ENCODE measurements around the gene RERE.

RERE gene

DNA sequence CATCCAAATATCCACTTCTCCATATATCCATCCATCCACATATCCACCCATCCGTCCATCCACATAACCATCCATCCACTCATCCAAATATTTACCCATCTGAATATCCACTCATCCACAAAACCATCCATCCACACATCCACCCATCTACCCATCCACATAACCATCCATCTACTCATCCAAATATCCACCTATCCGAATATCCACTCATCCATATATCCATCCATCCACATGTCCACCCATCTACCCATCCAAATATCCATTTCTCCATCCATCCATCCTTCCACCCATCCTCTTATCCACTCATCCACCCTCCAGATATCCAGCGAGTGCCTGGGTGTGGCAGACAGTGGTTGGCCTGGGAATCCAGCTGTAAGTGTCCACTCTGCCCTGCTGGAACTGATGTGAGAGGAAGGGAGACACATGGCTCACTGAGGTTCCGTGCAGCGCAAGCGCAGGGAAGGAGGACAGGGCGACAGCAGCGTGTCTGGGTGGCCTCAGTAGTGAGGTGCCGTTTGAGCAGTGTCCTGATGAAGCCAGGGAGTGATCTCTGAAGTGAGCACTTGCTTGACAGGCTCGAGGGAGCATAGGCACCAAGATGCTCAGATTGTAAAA, 472.4 kb downstream of the RERE start:
- Histone ChIP-seq H3K18ac (ENCODE audit: low read length) (peak overlapping the region; percentile 73), H3K36me3 (replicated peaks in 1 of 2; ENCODE audit: control insufficient read depth in 2 of 2, insufficient read depth in 2 of 2, low read length in 2 of 2) (no peaks in the 10 kb centered on the region), H2BK5ac (ENCODE audit: low read length) (no peak overlapping the region), H3K79me1 (ENCODE audit: low read depth, low read length) (peaks cover 3% of the 10 kb centered on the region), H3K4me1 (ENCODE audit: control insufficient read depth in 2 of 2, insufficient read depth in 1 of 2, low read depth in 1 of 2, low read length in 2 of 2) (peaks cover 0 to 6% of the 10 kb centered on the region in 2 donors), H2BK15ac (ENCODE audit: low read length) (peak overlapping the region; percentile 23), H2AFZ (ENCODE audit: low read length) (no peak overlapping the region), H4K91ac (ENCODE audit: low read depth, low read length, poor library complexity) (no peak overlapping the region), H3K14ac (ENCODE audit: low read length) (peak overlapping the region; percentile 94), H3K4me2 (ENCODE audit: insufficient read depth, low read length, poor library complexity, severe bottlenecking) (no peak overlapping the region), H2AK5ac (ENCODE audit: low read depth, low read length) (no peak overlapping the region), H3K9ac (ENCODE audit: low read depth, low read length, poor library complexity) (no peak overlapping the region), H3K4ac (ENCODE audit: low read length) (no peak overlapping the region), H2BK12ac (ENCODE audit: low read length) (no peak overlapping the region), H4K8ac (ENCODE audit: low read depth, low read length) (no peak overlapping the region), H2BK120ac (ENCODE audit: low read depth, low read length) (no peak overlapping the region), H3K9me3 (replicated peaks in 1 of 2; ENCODE audit: control insufficient read depth in 2 of 2, insufficient read depth in 1 of 2, low read depth in 1 of 2, low read length in 2 of 2) (peaks cover 0 to 1% of the 10 kb centered on the region in 2 donors), H3K27me3 (ENCODE audit: control insufficient read depth in 3 of 3, insufficient read depth in 3 of 3, low read depth in 1 of 3, low read length in 3 of 3) (no peaks in the 10 kb centered on the region), H3K4me3 (ENCODE audit: low read length in 2 of 2) (peak overlapping the region in 1 of 2 donors; percentile 35), H3K27ac (replicated peaks; ENCODE audit: low read length) (no peak overlapping the region), H3K23ac (ENCODE audit: low read depth, low read length, poor library complexity) (no peak overlapping the region)
- no peak for DNase-seq (ENCODE audit: low spot score)
- 98% methylated on average over 2 of the region's 10 CpGs; no CpG with 5 or more reads in 1 of the 2 donors for WGBS, 2 donors (ENCODE audit: extremely low coverage in 2 of 2, insufficient read length in 2 of 2, insufficient replicate concordance in 1 of 2)

GRCh38 chr1:8343464-8344001, 473.9 kb downstream of the RERE start:
- Histone ChIP-seq H3K14ac (ENCODE audit: low read length) (no peak overlapping the region), H3K9me3 (replicated peaks in 1 of 2; ENCODE audit: control insufficient read depth in 2 of 2, insufficient read depth in 1 of 2, low read depth in 1 of 2, low read length in 2 of 2) (peaks cover 0 to 1% of the 10 kb centered on the region in 2 donors), H3K36me3 (replicated peaks in 1 of 2; ENCODE audit: control insufficient read depth in 2 of 2, insufficient read depth in 2 of 2, low read length in 2 of 2) (no peaks in the 10 kb centered on the region), H3K9ac (ENCODE audit: low read depth, low read length, poor library complexity) (no peak overlapping the region), H3K27ac (replicated peaks; ENCODE audit: low read length) (no peak overlapping the region), H3K79me1 (ENCODE audit: low read depth, low read length) (no peaks in the 10 kb centered on the region), H3K23ac (ENCODE audit: low read depth, low read length, poor library complexity) (peak overlapping the region; percentile 52), H3K4me2 (ENCODE audit: insufficient read depth, low read length, poor library complexity, severe bottlenecking) (no peak overlapping the region), H2BK5ac (ENCODE audit: low read length) (no peak overlapping the region), H4K8ac (ENCODE audit: low read depth, low read length) (no peak overlapping the region), H3K18ac (ENCODE audit: low read length) (peak overlapping the region; percentile 52), H3K4ac (ENCODE audit: low read length) (no peak overlapping the region), H3K27me3 (ENCODE audit: control insufficient read depth in 3 of 3, insufficient read depth in 3 of 3, low read depth in 1 of 3, low read length in 3 of 3) (no peaks in the 10 kb centered on the region), H2AK5ac (ENCODE audit: low read depth, low read length) (peak overlapping the region; percentile 53), H3K4me1 (ENCODE audit: control insufficient read depth in 2 of 2, insufficient read depth in 1 of 2, low read depth in 1 of 2, low read length in 2 of 2) (peaks cover 0 to 3% of the 10 kb centered on the region in 2 donors), H2BK15ac (ENCODE audit: low read length) (peak overlapping the region; percentile 55), H4K91ac (ENCODE audit: low read depth, low read length, poor library complexity) (no peak overlapping the region), H2BK120ac (ENCODE audit: low read depth, low read length) (no peak overlapping the region), H3K4me3 (ENCODE audit: low read length in 2 of 2) (peak overlapping the region in 1 of 2 donors; percentile 25), H2BK12ac (ENCODE audit: low read length) (peak overlapping the region; percentile 34), H2AFZ (ENCODE audit: low read length) (peak overlapping the region; percentile 67)
- DNase-seq (ENCODE audit: low spot score): no peak
- WGBS, 2 donors (ENCODE audit: extremely low coverage in 2 of 2, insufficient read length in 2 of 2, insufficient replicate concordance in 1 of 2): no CpG with 5 or more reads among the region's 32 CpGs

DNA sequence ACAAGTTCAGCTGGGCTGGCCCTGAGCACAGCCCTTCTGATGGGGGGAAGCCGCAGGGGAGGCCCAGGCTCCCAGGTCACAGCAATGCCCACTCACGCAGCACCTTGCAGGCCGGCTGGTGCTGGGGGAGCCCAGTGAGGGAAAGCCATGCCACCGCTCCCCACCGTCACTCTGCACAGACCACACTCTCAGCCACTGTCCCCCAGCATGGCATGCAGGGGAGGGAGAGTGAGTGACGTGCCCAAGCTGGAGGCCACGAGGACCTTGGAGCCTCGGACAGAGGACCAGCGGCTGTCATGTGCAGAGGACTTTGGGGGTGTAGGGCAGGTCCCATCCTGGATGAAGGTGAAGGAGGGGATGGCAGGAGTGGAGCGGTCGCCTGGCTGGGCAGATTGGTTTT, 474.4 kb downstream of the RERE start:
- Histone ChIP-seq H3K4me1 (ENCODE audit: control insufficient read depth in 2 of 2, insufficient read depth in 1 of 2, low read depth in 1 of 2, low read length in 2 of 2) (peaks cover 0 to 2% of the 10 kb centered on the region in 2 donors), H3K27ac (replicated peaks; ENCODE audit: low read length) (no peak overlapping the region), H3K18ac (ENCODE audit: low read length) (peak overlapping the region; percentile 89), H3K23ac (ENCODE audit: low read depth, low read length, poor library complexity) (peak overlapping the region; percentile 52), H4K91ac (ENCODE audit: low read depth, low read length, poor library complexity) (no peak overlapping the region), H4K8ac (ENCODE audit: low read depth, low read length) (no peak overlapping the region), H3K9ac (ENCODE audit: low read depth, low read length, poor library complexity) (no peak overlapping the region), H2AFZ (ENCODE audit: low read length) (peak overlapping the region; percentile 67), H3K36me3 (replicated peaks in 1 of 2; ENCODE audit: control insufficient read depth in 2 of 2, insufficient read depth in 2 of 2, low read length in 2 of 2) (no peaks in the 10 kb centered on the region), H2BK12ac (ENCODE audit: low read length) (no peak overlapping the region), H3K4me2 (ENCODE audit: insufficient read depth, low read length, poor library complexity, severe bottlenecking) (no peak overlapping the region), H2BK120ac (ENCODE audit: low read depth, low read length) (no peak overlapping the region), H3K27me3 (ENCODE audit: control insufficient read depth in 3 of 3, insufficient read depth in 3 of 3, low read depth in 1 of 3, low read length in 3 of 3) (no peaks in the 10 kb centered on the region), H3K14ac (ENCODE audit: low read length) (no peak overlapping the region), H2BK15ac (ENCODE audit: low read length) (peak overlapping the region; percentile 55), H2AK5ac (ENCODE audit: low read depth, low read length) (peak overlapping the region; percentile 6), H3K9me3 (replicated peaks in 1 of 2; ENCODE audit: control insufficient read depth in 2 of 2, insufficient read depth in 1 of 2, low read depth in 1 of 2, low read length in 2 of 2) (peaks cover 0 to 1% of the 10 kb centered on the region in 2 donors), H3K4me3 (ENCODE audit: low read length in 2 of 2) (peak overlapping the region in 1 of 2 donors; percentile 56), H3K79me1 (ENCODE audit: low read depth, low read length) (no peaks in the 10 kb centered on the region), H3K4ac (ENCODE audit: low read length) (no peak overlapping the region), H2BK5ac (ENCODE audit: low read length) (no peak overlapping the region)
- WGBS, 2 donors (ENCODE audit: extremely low coverage in 2 of 2, insufficient read length in 2 of 2, insufficient replicate concordance in 1 of 2): no CpG with 5 or more reads among the region's 11 CpGs
- DNase-seq (ENCODE audit: low spot score): no peak

DNA sequence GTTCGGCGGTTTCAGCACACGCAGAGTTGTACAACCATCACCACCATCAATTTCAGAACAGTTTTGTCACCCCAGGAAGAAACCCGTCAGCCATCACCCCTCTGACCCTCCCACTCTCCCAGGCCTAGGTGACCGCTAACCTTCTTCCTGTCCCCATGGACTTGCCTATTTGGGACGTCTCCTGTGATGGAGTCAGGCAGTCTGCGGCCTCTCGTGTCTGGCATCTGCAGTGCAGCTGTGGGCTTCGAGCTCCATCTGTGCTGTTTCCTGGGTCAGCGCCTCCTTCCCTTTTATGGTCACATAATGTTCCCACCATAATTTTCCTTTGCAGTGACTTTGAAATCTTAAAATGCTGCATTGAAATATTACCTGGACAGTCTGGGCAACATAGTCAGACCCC, 475.1 kb downstream of the RERE start:
- H2BK5ac ChIP-seq (ENCODE audit: low read length): no peak overlapping the region
- DNase-seq (ENCODE audit: low spot score): no peak
- WGBS, 2 donors (ENCODE audit: extremely low coverage in 2 of 2, insufficient read length in 2 of 2, insufficient replicate concordance in 1 of 2): no CpG with 5 or more reads among the region's 10 CpGs
- H3K4me3 ChIP-seq (ENCODE audit: low read length in 2 of 2): peak overlapping the region in 1 of 2 donors; percentile 40
- no peaks in the 10 kb centered on the region for H3K36me3 ChIP-seq (replicated peaks in 1 of 2; ENCODE audit: control insufficient read depth in 2 of 2, insufficient read depth in 2 of 2, low read length in 2 of 2)
- H4K8ac ChIP-seq (ENCODE audit: low read depth, low read length): no peak overlapping the region
- no peak overlapping the region for H2BK120ac ChIP-seq (ENCODE audit: low read depth, low read length)
- no peak overlapping the region for H2AK5ac ChIP-seq (ENCODE audit: low read depth, low read length)
- H2AFZ ChIP-seq (ENCODE audit: low read length): no peak overlapping the region
- H3K9me3 ChIP-seq (replicated peaks in 1 of 2; ENCODE audit: control insufficient read depth in 2 of 2, insufficient read depth in 1 of 2, low read depth in 1 of 2, low read length in 2 of 2): peaks cover 0 to 1% of the 10 kb centered on the region in 2 donors
- no peak overlapping the region for H3K14ac ChIP-seq (ENCODE audit: low read length)
- H3K23ac ChIP-seq (ENCODE audit: low read depth, low read length, poor library complexity): no peak overlapping the region
- H2BK15ac ChIP-seq (ENCODE audit: low read length): no peak overlapping the region
- no peak overlapping the region for H3K27ac ChIP-seq (replicated peaks; ENCODE audit: low read length)
- peak overlapping the region; percentile 63 for H3K18ac ChIP-seq (ENCODE audit: low read length)
- H3K4me1 ChIP-seq (ENCODE audit: control insufficient read depth in 2 of 2, insufficient read depth in 1 of 2, low read depth in 1 of 2, low read length in 2 of 2): no peaks in the 10 kb centered on the region
- no peak overlapping the region for H2BK12ac ChIP-seq (ENCODE audit: low read length)
- no peak overlapping the region for H4K91ac ChIP-seq (ENCODE audit: low read depth, low read length, poor library complexity)
- H3K27me3 ChIP-seq (ENCODE audit: control insufficient read depth in 3 of 3, insufficient read depth in 3 of 3, low read depth in 1 of 3, low read length in 3 of 3): no peaks in the 10 kb centered on the region
- H3K4ac ChIP-seq (ENCODE audit: low read length): no peak overlapping the region
- no peaks in the 10 kb centered on the region for H3K79me1 ChIP-seq (ENCODE audit: low read depth, low read length)
- no peak overlapping the region for H3K4me2 ChIP-seq (ENCODE audit: insufficient read depth, low read length, poor library complexity, severe bottlenecking)
- H3K9ac ChIP-seq (ENCODE audit: low read depth, low read length, poor library complexity): no peak overlapping the region

All from neuronal stem cell (in vitro differentiated cells).